ENCODE results near the gene NANS.

GRCh38 chr9:98021306-98022040 lies 35.1 kb upstream of the NANS start:
- TF ChIP-seq POLR2A (IDR thresholded peaks at IDR 0.05) (peak in 1 of 2 donors; percentile 14), CTCF (IDR thresholded peaks at IDR 0.05) (no peak)

Measured in thyroid gland (tissue), 4 donors.